Measurements from ENCODE around the gene POLA2. TPM values are rescaled to one million over a fixed set of nuclear protein-coding genes. Genes with fewer than 3 reads are reported as not detected.

Gene POLA2
- total RNA-seq, 1 experiment from 2014 or later = 39.0 TPM

GRCh38 chr11:65286686-65287085 is 24.9 kb downstream of the POLA2 start:
- DNase-seq (ENCODE audit: low read depth, low spot score) (no peak), ATAC-seq (no peak)
- ChIA-PET CTCF (no interaction called here), POLR2A (no interaction called here)
- Histone ChIP-seq H3K4me3 (ENCODE audit: low read depth in 2 of 2, low read length in 2 of 2) (no peak overlapping the region), H3K36me3 (ENCODE audit: control insufficient read depth, insufficient read depth, low read length) (peaks cover 7% of the 10 kb centered on the region; the same call in 1 of the 2 replicates), H3K27me3 (ENCODE audit: control insufficient read depth, insufficient read depth, low read length) (no peaks in the 10 kb centered on the region), H3K27ac (ENCODE audit: low read length) (no peak overlapping the region), H3K9me3 (ENCODE audit: control insufficient read depth, insufficient read depth, low read depth, low read length) (no peaks in the 10 kb centered on the region), H3K4me1 (ENCODE audit: control insufficient read depth, insufficient read depth, low read length) (no peaks in the 10 kb centered on the region)
- BruUV-seq (replicated peaks) = no TSS peak
- intact Hi-C loops (cut with micrococcal nuclease; ENCODE audit: unreplicated experiment) (no loop called here), in situ Hi-C loops (cut with HindIII; ENCODE audit: low pct_unique_long_range_greater_than_20kb, low sequenced_read_pairs) (no loop called here)
- no peak for TF ChIP-seq TCF7L2 (IDR thresholded peaks at IDR 0.05; ENCODE audit: low read depth, low read length)
- TF ChIP-seq SIN3A (IDR thresholded peaks at IDR 0.05; ENCODE audit: borderline replicate concordance, insufficient read depth, low read depth, low read length) = no peak
- no peak for TF ChIP-seq CTCF (IDR thresholded peaks at IDR 0.05)
- TF ChIP-seq REST (IDR thresholded peaks at IDR 0.05; ENCODE audit: insufficient read depth in 1 of 2, low read depth in 2 of 2, low read length in 1 of 2) = no peak
- no peak for TF ChIP-seq POLR2AphosphoS5 (IDR thresholded peaks at IDR 0.05; ENCODE audit: low read depth, low read length)

GRCh38 chr11:65287601-65288000 is 25.8 kb downstream of the POLA2 start:
- TF ChIP-seq REST (IDR thresholded peaks at IDR 0.05; ENCODE audit: insufficient read depth in 1 of 2, low read depth in 2 of 2, low read length in 1 of 2) (no peak), TCF7L2 (IDR thresholded peaks at IDR 0.05; ENCODE audit: low read depth, low read length) (no peak), CTCF (IDR thresholded peaks at IDR 0.05) (no peak), SIN3A (IDR thresholded peaks at IDR 0.05; ENCODE audit: borderline replicate concordance, insufficient read depth, low read depth, low read length) (no peak), POLR2AphosphoS5 (IDR thresholded peaks at IDR 0.05; ENCODE audit: low read depth, low read length) (no peak)
- in situ Hi-C loops (cut with HindIII; ENCODE audit: low pct_unique_long_range_greater_than_20kb, low sequenced_read_pairs) (no loop called here), intact Hi-C loops (cut with micrococcal nuclease; ENCODE audit: unreplicated experiment) (no loop called here)
- H3K36me3 ChIP-seq (ENCODE audit: control insufficient read depth, insufficient read depth, low read length) = peaks cover 7% of the 10 kb centered on the region; the same call in 1 of the 2 replicates
- no peak overlapping the region for H3K4me3 ChIP-seq (ENCODE audit: low read depth in 2 of 2, low read length in 2 of 2)
- no peaks in the 10 kb centered on the region for H3K9me3 ChIP-seq (ENCODE audit: control insufficient read depth, insufficient read depth, low read depth, low read length)
- DNase-seq (ENCODE audit: low read depth, low spot score) (no peak), ATAC-seq (no peak)
- no peak overlapping the region for H3K27ac ChIP-seq (ENCODE audit: low read length)
- ChIA-PET POLR2A (interaction anchor here (0.6 to 0.7 kb wide), 3 partner anchors 10 to 237 kb away, joined by 4 to 7 read pairs (median 5); partner anchors contain the start of gene SCYL1), CTCF (interaction anchor here (0.8 kb wide), 1 partner anchor 12 kb away, joined by 7 read pairs; no protein-coding TSS in a partner anchor)
- H3K27me3 ChIP-seq (ENCODE audit: control insufficient read depth, insufficient read depth, low read length) = no peaks in the 10 kb centered on the region
- no peaks in the 10 kb centered on the region for H3K4me1 ChIP-seq (ENCODE audit: control insufficient read depth, insufficient read depth, low read length)
- BruUV-seq (replicated peaks) = no TSS peak

Data from Panc1 (cell line).